ENCODE measurements around the gene SOWAHA.

Gene SOWAHA

GRCh38 chr5:132836852-132837251 lies 23.8 kb downstream of the SOWAHA start:
- Histone ChIP-seq H3K9ac (ENCODE audit: low read length) (no peak overlapping the region), H3K4me1 (ENCODE audit: control insufficient read depth, insufficient read depth, low read length) (no peaks in the 10 kb centered on the region), H3K27ac (ENCODE audit: low read depth, low read length) (no peak overlapping the region), H3K36me3 (ENCODE audit: control insufficient read depth, insufficient read depth, low read length) (no peaks in the 10 kb centered on the region), H3K4me3 (ENCODE audit: low read length) (no peak overlapping the region), H3K27me3 (ENCODE audit: control insufficient read depth, insufficient read depth, low read length) (no peaks in the 10 kb centered on the region)

DNA sequence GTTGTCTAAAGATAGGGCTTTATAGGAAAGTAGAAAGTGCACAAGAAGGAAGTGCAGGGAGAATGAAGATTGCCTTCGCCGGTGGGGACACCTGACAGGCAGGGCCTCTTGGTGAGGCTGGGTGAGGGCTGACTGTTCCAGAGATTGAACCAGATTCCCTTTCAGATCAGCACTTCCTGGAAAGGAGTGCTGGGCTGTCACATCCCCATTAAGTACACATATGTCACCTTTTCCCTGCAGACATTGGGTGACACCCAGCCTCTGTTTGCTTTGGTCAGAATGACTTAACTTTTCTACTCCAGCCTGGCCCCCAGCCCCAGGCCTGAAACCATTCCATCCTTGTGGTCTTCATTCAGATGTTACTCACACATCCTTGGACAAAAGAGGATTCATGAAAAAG lies 24.8 kb downstream of the SOWAHA start:
- H3K9ac ChIP-seq (ENCODE audit: low read length), result no peak overlapping the region
- H3K4me3 ChIP-seq (ENCODE audit: low read length), result no peak overlapping the region
- H3K4me1 ChIP-seq (ENCODE audit: control insufficient read depth, insufficient read depth, low read length), result no peaks in the 10 kb centered on the region
- no peaks in the 10 kb centered on the region for H3K27me3 ChIP-seq (ENCODE audit: control insufficient read depth, insufficient read depth, low read length)
- H3K36me3 ChIP-seq (ENCODE audit: control insufficient read depth, insufficient read depth, low read length), result no peaks in the 10 kb centered on the region
- no peak overlapping the region for H3K27ac ChIP-seq (ENCODE audit: low read depth, low read length)

GRCh38 chr5:132838516-132839282 lies 25.6 kb downstream of the SOWAHA start:
- H3K4me3 ChIP-seq (ENCODE audit: low read length), result no peak overlapping the region
- H3K36me3 ChIP-seq (ENCODE audit: control insufficient read depth, insufficient read depth, low read length), result no peaks in the 10 kb centered on the region
- H3K27ac ChIP-seq (ENCODE audit: low read depth, low read length), result no peak overlapping the region
- no peak overlapping the region for H3K9ac ChIP-seq (ENCODE audit: low read length)
- no peaks in the 10 kb centered on the region for H3K27me3 ChIP-seq (ENCODE audit: control insufficient read depth, insufficient read depth, low read length)
- H3K4me1 ChIP-seq (ENCODE audit: control insufficient read depth, insufficient read depth, low read length), result no peaks in the 10 kb centered on the region

- H3K36me3 ChIP-seq (ENCODE audit: control insufficient read depth, insufficient read depth, low read length), result no peaks in the 10 kb centered on the region
- H3K9ac ChIP-seq (ENCODE audit: low read length), result no peak overlapping the region
- no peak overlapping the region for H3K27ac ChIP-seq (ENCODE audit: low read depth, low read length)
- H3K4me3 ChIP-seq (ENCODE audit: low read length), result no peak overlapping the region
- H3K4me1 ChIP-seq (ENCODE audit: control insufficient read depth, insufficient read depth, low read length), result no peaks in the 10 kb centered on the region
- no peaks in the 10 kb centered on the region for H3K27me3 ChIP-seq (ENCODE audit: control insufficient read depth, insufficient read depth, low read length)
Observed at GRCh38 chr5:132839426-132840301, 26.6 kb downstream of the SOWAHA start.

DNA sequence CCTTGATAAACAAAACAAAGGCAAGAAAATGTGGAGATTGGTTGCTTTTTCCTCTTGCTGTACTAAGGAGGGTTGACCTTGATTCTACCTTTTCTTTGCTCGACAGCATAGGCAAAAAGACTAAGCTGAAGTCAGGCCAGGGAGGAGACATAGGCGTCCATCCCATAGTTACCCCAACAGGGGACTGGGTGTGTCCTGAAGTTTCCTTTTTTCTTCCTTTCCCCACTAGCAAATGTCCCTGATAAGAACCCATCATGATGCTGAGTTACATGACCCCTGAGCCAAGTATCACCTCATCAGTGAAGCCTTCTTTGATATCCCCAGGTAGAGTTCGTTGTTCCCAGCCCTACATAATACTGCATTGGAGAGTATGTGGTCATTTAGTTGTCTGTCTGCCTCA lies 27.2 kb downstream of the SOWAHA start:
- Histone ChIP-seq H3K27me3 (ENCODE audit: control insufficient read depth, insufficient read depth, low read length) (no peaks in the 10 kb centered on the region), H3K36me3 (ENCODE audit: control insufficient read depth, insufficient read depth, low read length) (no peaks in the 10 kb centered on the region), H3K9ac (ENCODE audit: low read length) (no peak overlapping the region), H3K4me1 (ENCODE audit: control insufficient read depth, insufficient read depth, low read length) (no peaks in the 10 kb centered on the region), H3K27ac (ENCODE audit: low read depth, low read length) (no peak overlapping the region), H3K4me3 (ENCODE audit: low read length) (no peak overlapping the region)

DNA sequence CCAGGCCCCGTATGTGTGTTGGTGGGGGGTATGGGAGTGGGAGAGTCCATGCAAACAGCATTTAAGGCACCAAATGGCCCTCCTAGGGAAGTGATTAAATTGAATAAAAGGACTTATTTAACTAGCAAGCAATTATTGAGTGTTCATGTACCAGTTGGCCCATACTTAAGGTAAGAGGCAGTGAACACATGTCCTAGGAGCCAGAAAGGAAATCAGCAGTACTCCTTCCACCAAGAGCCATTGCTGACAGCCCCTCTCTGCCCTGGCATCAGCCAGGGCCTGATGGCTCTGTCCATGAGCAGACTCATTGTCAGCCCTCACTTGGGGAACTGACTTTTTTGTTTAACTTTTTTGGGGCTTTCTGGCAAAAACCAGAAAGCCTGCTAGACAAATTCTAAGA lies 27.8 kb downstream of the SOWAHA start:
- H3K27me3 ChIP-seq (ENCODE audit: control insufficient read depth, insufficient read depth, low read length), result no peaks in the 10 kb centered on the region
- no peak overlapping the region for H3K9ac ChIP-seq (ENCODE audit: low read length)
- no peak overlapping the region for H3K4me3 ChIP-seq (ENCODE audit: low read length)
- no peak overlapping the region for H3K27ac ChIP-seq (ENCODE audit: low read depth, low read length)
- no peaks in the 10 kb centered on the region for H3K36me3 ChIP-seq (ENCODE audit: control insufficient read depth, insufficient read depth, low read length)
- H3K4me1 ChIP-seq (ENCODE audit: control insufficient read depth, insufficient read depth, low read length), result no peaks in the 10 kb centered on the region

DNA sequence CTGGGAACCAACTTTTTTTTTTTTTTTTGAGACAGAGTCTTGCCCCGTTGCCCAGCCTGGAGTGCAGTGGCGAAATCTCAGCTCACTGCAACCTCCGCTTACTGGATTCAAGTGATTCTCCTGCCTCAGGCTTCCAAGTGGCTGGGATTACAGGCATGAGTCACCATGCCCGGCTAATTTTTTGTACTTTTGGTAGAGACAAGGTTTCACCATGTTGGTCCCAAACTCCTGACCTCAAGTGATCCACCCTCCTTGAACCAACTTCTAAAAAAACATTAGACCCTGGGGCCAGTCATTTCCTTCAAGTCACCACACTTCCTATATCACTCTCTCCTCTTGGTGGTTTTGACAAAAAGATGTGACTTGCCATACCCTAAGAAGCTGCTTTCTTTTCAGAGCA lies 28.2 kb downstream of the SOWAHA start:
- H3K27me3 ChIP-seq (ENCODE audit: control insufficient read depth, insufficient read depth, low read length), result no peaks in the 10 kb centered on the region
- H3K27ac ChIP-seq (ENCODE audit: low read depth, low read length), result no peak overlapping the region
- no peak overlapping the region for H3K9ac ChIP-seq (ENCODE audit: low read length)
- H3K36me3 ChIP-seq (ENCODE audit: control insufficient read depth, insufficient read depth, low read length), result no peaks in the 10 kb centered on the region
- no peaks in the 10 kb centered on the region for H3K4me1 ChIP-seq (ENCODE audit: control insufficient read depth, insufficient read depth, low read length)
- no peak overlapping the region for H3K4me3 ChIP-seq (ENCODE audit: low read length)

GRCh38 chr5:132848270-132848669 lies 35.2 kb downstream of the SOWAHA start:
- no peak overlapping the region for H3K27ac ChIP-seq (ENCODE audit: low read depth, low read length)
- H3K36me3 ChIP-seq (ENCODE audit: control insufficient read depth, insufficient read depth, low read length), result no peaks in the 10 kb centered on the region
- H3K27me3 ChIP-seq (ENCODE audit: control insufficient read depth, insufficient read depth, low read length), result no peaks in the 10 kb centered on the region
- no peaks in the 10 kb centered on the region for H3K4me1 ChIP-seq (ENCODE audit: control insufficient read depth, insufficient read depth, low read length)
- no peak overlapping the region for H3K9ac ChIP-seq (ENCODE audit: low read length)
- no peak overlapping the region for H3K4me3 ChIP-seq (ENCODE audit: low read length)

DNA sequence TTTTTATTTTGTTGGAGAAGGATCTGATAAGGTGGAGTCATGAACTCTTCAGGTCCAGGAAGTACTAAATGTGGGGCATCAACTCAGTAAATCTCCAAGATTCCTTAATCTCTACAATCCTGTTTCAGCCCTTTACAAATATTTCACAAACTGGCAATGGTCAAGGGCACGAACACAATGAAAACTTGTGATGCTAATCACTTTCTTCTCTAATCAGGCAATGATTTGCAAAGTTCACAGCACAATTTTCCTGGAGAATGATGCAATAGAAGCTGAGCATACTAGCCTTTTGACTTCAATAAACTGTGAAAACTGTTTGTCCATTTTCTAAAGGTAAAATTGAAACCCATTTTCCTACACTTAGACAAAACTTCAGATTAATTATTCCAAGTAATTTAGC lies 36.2 kb downstream of the SOWAHA start:
- no peaks in the 10 kb centered on the region for H3K36me3 ChIP-seq (ENCODE audit: control insufficient read depth, insufficient read depth, low read length)
- no peaks in the 10 kb centered on the region for H3K4me1 ChIP-seq (ENCODE audit: control insufficient read depth, insufficient read depth, low read length)
- H3K9ac ChIP-seq (ENCODE audit: low read length), result no peak overlapping the region
- no peak overlapping the region for H3K4me3 ChIP-seq (ENCODE audit: low read length)
- no peaks in the 10 kb centered on the region for H3K27me3 ChIP-seq (ENCODE audit: control insufficient read depth, insufficient read depth, low read length)
- H3K27ac ChIP-seq (ENCODE audit: low read depth, low read length), result no peak overlapping the region

DNA sequence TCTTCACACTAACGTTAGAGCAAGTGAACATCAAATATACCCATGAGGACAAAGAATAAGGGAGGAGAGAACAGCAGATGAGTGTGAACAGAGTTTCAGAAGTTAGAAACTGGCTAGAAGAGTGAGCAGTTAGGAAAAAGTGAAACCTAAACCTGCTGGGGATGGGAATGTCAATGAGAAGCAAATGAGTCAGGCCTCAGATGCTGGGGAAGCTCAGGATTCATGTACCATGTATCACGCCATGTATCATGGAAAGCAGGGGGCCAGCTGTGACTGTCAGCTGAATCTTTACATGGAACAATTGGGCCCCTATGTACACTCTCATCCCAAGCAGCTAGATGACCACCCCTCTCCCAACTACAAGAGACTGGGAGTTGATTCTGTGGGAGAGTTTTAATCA lies 37.0 kb downstream of the SOWAHA start:
- no peak overlapping the region for H3K27ac ChIP-seq (ENCODE audit: low read depth, low read length)

DNA sequence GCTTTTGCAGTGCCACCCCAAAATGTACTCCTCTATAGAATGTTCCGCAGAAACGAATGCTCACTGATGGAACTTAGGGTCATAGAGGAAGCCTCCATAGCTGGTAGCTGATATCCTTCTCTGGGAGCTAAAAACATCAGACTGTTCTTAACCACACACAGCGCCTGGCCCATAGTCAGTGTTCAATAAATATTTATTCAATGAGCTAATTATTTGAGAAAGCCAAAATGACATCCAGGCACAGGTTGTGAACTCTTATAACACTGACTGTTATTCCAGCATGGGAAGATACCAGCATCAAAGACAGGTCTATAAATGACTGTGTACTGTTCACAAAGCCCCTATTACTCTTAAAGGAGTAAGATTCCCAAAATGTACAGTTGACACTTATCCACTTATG lies 40.2 kb downstream of the SOWAHA start:
- Histone ChIP-seq H3K9ac (ENCODE audit: low read length) (no peak overlapping the region), H3K36me3 (ENCODE audit: control insufficient read depth, insufficient read depth, low read length) (no peaks in the 10 kb centered on the region), H3K27me3 (ENCODE audit: control insufficient read depth, insufficient read depth, low read length) (no peaks in the 10 kb centered on the region), H3K4me1 (ENCODE audit: control insufficient read depth, insufficient read depth, low read length) (no peaks in the 10 kb centered on the region), H3K27ac (ENCODE audit: low read depth, low read length) (no peak overlapping the region), H3K4me3 (ENCODE audit: low read length) (no peak overlapping the region)

More for the DNA sequence above, 37.0 kb downstream of the SOWAHA start:
- H3K4me1 ChIP-seq (ENCODE audit: control insufficient read depth, insufficient read depth, low read length), result no peaks in the 10 kb centered on the region
- no peaks in the 10 kb centered on the region for H3K36me3 ChIP-seq (ENCODE audit: control insufficient read depth, insufficient read depth, low read length)
- H3K27me3 ChIP-seq (ENCODE audit: control insufficient read depth, insufficient read depth, low read length), result no peaks in the 10 kb centered on the region
- no peak overlapping the region for H3K9ac ChIP-seq (ENCODE audit: low read length)
- H3K4me3 ChIP-seq (ENCODE audit: low read length), result no peak overlapping the region

DNA sequence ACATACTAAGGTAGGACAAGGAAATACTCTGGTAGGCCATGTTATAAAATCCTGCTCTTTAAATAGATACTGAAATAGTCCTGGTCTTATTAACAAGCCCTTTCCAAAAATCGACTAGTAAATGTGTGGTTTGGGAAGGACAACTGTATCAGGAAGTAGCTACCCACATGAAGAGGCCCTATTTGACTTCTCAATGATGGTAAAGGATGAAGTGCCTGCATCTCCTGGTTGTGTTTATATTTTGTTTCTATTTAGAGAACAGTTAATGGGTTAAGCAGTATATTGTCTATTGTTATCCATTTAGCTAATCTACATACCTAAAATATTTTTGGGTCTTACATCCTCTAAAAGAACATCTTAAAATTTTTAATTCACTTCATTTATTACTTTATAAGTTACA lies 40.7 kb downstream of the SOWAHA start:
- H3K9ac ChIP-seq (ENCODE audit: low read length), result no peak overlapping the region

More for the DNA sequence above, 40.7 kb downstream of the SOWAHA start:
- no peaks in the 10 kb centered on the region for H3K4me1 ChIP-seq (ENCODE audit: control insufficient read depth, insufficient read depth, low read length)
- no peaks in the 10 kb centered on the region for H3K27me3 ChIP-seq (ENCODE audit: control insufficient read depth, insufficient read depth, low read length)
- H3K36me3 ChIP-seq (ENCODE audit: control insufficient read depth, insufficient read depth, low read length), result no peaks in the 10 kb centered on the region
- no peak overlapping the region for H3K4me3 ChIP-seq (ENCODE audit: low read length)
- no peak overlapping the region for H3K27ac ChIP-seq (ENCODE audit: low read depth, low read length)
